Stimulated activated CD4-positive, alpha-beta T cell treated with anti-CD3 and anti-CD28 coated beads, Interleukin-1b, Interleukin-23, amount 100 ng/mL, for 1 hour (primary cell): ENCODE data around the gene CIAO2B.
"Not testable (repeated sequence)": the region's sequence is repeated elsewhere in the genome, so short reads cannot be mapped to it uniquely, and the experiment has no call there.

Experiments used
- DNase-seq, 2 donors: peaks; one replicate each; pipeline ENCODE4 v3.0.0-alpha.2; 2020; ENCODE audit warnings: low read depth in 2 of 2

Gene CIAO2B

GRCh38 chr16:66955363-66956153 lies 21.4 kb upstream of the CIAO2B start:
- DNase-seq, result not testable (repeated sequence)

GRCh38 chr16:66954097-66954659 lies 20.0 kb upstream of the CIAO2B start:
- peak; percentile 37 to 52 for DNase-seq

GRCh38 chr16:66953462-66954096 lies 19.4 kb upstream of the CIAO2B start:
- DNase-seq, result no peak

- DNase-seq, result no peak
Observed at GRCh38 chr16:66952430-66953110, 18.4 kb upstream of the CIAO2B start.

GRCh38 chr16:66950971-66951790 lies 17.0 kb upstream of the CIAO2B start:
- no peak for DNase-seq

GRCh38 chr16:66950437-66950836 lies 16.2 kb upstream of the CIAO2B start:
- DNase-seq, result no peak

GRCh38 chr16:66949472-66949871 lies 15.3 kb upstream of the CIAO2B start:
- DNase-seq, result no peak

- DNase-seq, result no peak
Observed at GRCh38 chr16:66948837-66949225, 14.6 kb upstream of the CIAO2B start.

GRCh38 chr16:66948134-66948836 lies 14.1 kb upstream of the CIAO2B start:
- no peak for DNase-seq

- peak; percentile 58 to 77 for DNase-seq
Observed at GRCh38 chr16:66947302-66948065, 13.3 kb upstream of the CIAO2B start.

GRCh38 chr16:66946974-66947301 lies 12.7 kb upstream of the CIAO2B start:
- no peak for DNase-seq

GRCh38 chr16:66946541-66946940 lies 12.3 kb upstream of the CIAO2B start:
- DNase-seq, result no peak

GRCh38 chr16:66945939-66946338 lies 11.7 kb upstream of the CIAO2B start:
- DNase-seq, result no peak

GRCh38 chr16:66944971-66945370 lies 10.8 kb upstream of the CIAO2B start:
- not testable (repeated sequence) for DNase-seq

GRCh38 chr16:66944054-66944441 lies 9.8 kb upstream of the CIAO2B start:
- no peak for DNase-seq

GRCh38 chr16:66943426-66944053 lies 9.3 kb upstream of the CIAO2B start:
- DNase-seq, result no peak

- no peak for DNase-seq
Observed at GRCh38 chr16:66942981-66943380, 8.8 kb upstream of the CIAO2B start.

GRCh38 chr16:66940236-66940635 lies 6.0 kb upstream of the CIAO2B start:
- DNase-seq, result no peak

GRCh38 chr16:66939366-66939765 lies 5.2 kb upstream of the CIAO2B start:
- DNase-seq, result no peak
